Fibroblast of mammary gland (primary cell): ENCODE measurements around the gene FTO.
A peak's percentile ranks its signal among the peaks of the same experiment; 100 is the strongest.

Experiments
- DNase-seq: peaks from one replicate; pipeline ENCODE4 v3.0.0-alpha.2; 2010; ENCODE audit warnings: low read depth
- H3K4me3 ChIP-seq: 2 replicates; pipeline ENCODE4 v1.5.1; 2011; ENCODE audit warnings: low read depth, mild to moderate bottlenecking, low read length, moderate library complexity; ENCODE audit not compliant: control insufficient read depth
- TF ChIP-seq, protein P1 (sequence below): conservative IDR thresholded peaks from 2 replicates; pipeline ENCODE4 v1.5.1; 2011; ENCODE audit warnings: low read depth, low read length, inconsistent platforms; ENCODE audit not compliant: control insufficient read depth, insufficient read depth

The FTO gene

DNA sequence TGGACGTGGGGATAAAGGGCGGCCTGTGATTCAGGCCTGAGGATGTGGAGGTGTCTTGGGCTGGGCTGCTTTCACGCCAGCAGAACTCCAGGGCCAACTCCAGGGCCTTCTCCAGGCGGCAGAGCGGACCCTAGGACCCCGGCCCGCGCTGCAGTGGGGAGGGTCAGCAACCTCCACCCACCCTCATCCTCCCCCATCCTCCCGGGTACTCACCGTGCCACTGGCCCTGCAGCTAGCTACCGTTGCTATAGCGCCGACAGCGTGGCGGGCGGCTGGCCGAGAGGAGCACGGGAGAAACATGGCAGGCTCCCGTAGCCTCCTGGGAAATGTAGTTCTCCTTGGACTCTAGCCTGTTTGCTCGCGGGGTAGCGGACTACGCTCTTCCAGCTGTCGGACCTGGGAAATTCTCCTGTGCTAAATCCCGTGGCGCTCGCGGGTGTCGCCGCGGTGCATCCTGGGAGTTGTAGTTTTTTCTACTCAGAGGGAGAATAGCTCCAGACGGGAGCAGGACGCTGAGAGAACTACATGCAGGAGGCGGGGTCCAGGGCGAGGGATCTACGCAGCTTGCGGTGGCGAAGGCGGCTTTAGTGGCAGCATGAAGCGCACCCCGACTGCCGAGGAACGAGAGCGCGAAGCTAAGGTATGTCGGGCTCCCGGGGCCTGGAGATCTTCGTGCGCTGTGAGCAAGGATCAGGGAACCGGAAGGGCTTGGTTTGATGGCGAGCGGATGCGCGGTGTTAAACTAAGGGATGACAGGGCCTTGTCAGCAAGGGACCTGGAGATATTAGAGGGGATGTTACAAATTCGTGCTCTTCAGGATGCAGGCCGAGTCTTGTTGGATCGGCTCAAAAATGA, at the start of gene FTO, which contains the start of gene RPGRIP1L:
TSS of gene FTO (plus strand) at position 567 of the 855 bp plus-strand sequence.
TSS of gene RPGRIP1L (minus strand) at position 270 of the 855 bp plus-strand sequence. CDS start 3,136 bp downstream, outside the sequence.
- TF ChIP-seq, protein P1, sequence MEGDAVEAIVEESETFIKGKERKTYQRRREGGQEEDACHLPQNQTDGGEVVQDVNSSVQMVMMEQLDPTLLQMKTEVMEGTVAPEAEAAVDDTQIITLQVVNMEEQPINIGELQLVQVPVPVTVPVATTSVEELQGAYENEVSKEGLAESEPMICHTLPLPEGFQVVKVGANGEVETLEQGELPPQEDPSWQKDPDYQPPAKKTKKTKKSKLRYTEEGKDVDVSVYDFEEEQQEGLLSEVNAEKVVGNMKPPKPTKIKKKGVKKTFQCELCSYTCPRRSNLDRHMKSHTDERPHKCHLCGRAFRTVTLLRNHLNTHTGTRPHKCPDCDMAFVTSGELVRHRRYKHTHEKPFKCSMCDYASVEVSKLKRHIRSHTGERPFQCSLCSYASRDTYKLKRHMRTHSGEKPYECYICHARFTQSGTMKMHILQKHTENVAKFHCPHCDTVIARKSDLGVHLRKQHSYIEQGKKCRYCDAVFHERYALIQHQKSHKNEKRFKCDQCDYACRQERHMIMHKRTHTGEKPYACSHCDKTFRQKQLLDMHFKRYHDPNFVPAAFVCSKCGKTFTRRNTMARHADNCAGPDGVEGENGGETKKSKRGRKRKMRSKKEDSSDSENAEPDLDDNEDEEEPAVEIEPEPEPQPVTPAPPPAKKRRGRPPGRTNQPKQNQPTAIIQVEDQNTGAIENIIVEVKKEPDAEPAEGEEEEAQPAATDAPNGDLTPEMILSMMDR = no peak
- H3K4me3 ChIP-seq = peak within 1 kb of the TSS; percentile 66
- DNase-seq = peak; percentile 99

- no peak overlapping the region for H3K4me3 ChIP-seq
- TF ChIP-seq, protein P1 = no peak
- no peak for DNase-seq
Measured at GRCh38 chr16:53654946-53655345, 49.0 kb upstream of the FTO start.

DNA sequence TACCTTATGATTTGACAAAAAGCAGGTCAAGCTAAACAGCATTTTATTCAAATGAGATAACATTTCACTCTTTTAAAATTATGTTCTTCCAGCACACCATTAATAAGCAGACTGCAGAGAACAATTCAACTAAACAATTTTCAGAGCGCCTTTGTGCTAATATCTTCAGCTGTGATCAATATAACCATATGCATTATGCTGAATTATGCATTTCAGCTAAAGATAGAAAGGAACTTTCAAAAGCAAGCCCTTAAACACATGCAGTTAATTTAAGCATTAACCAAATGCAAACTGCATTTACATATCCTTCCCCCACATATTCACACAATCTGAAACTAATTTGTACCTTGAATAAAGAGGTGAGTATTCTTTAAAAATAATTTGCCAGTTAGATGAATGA, 41.9 kb upstream of the FTO start:
- no peak for DNase-seq
- TF ChIP-seq, protein P1 = no peak

DNA sequence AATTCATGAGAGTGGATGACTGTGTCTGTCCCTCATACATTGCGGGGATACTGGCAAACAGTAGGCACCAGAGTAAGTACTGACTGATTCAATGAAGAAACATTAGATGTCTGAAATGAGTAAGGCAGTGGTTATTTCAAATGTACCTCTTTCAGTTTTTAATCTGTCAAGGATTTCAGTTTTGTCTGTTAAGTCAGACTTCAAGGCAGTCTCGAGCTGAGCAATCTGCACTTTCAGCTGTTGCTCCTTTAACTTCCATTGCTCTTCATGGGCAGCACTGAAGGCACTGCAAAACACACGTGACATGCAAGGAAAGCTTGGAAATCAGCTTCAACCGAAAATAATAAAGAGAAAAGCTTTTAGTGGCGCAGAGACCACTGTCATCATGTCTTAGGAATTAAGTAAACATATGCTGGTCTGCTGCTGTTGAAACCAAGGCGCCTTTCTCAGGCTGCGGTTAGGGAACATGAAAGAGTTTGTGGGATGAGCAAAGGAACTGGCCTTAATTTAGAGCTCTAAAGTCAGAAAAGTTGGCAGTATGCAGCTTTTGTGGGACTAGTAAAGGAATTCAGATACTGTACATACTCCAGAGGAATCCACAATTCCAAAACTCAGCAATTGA, 39.1 kb upstream of the FTO start:
- peak; percentile 92 for DNase-seq
- H3K4me3 ChIP-seq = no peak overlapping the region

More for the DNA sequence above, 41.9 kb upstream of the FTO start:
- H3K4me3 ChIP-seq = no peak overlapping the region

DNA sequence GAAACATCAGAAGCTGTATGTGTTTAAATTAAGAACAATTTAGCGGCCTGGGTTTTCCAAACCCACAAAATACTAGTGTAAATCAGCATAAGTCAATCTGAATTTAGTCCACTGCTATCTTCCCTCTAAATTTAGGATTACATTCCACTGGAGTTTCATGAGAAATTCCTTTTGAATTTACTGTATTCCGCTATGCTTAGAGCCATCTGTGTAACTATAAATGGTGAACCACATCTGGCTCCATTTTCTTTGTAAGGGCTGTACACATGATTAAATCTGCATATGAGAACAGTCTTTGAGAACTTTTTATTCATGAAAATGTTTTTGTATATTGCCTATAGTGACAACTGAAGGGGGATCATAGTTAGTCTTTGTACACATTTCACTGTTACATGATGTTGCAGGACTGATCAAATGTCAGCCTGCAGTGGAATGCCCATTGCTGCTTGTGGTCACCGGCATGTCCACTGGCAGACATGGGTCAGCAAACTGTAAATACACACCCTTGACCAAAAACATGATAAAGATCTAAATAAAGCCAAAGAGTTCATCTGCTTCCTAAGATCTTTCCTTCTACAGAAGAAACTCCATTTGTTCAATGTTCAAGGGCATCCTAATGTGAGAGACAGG, 37.1 kb upstream of the FTO start:
- no peak overlapping the region for H3K4me3 ChIP-seq
- TF ChIP-seq, protein P1 = no peak
- DNase-seq = no peak

More for the DNA sequence above, 39.1 kb upstream of the FTO start:
- TF ChIP-seq, protein P1 = no peak

DNA sequence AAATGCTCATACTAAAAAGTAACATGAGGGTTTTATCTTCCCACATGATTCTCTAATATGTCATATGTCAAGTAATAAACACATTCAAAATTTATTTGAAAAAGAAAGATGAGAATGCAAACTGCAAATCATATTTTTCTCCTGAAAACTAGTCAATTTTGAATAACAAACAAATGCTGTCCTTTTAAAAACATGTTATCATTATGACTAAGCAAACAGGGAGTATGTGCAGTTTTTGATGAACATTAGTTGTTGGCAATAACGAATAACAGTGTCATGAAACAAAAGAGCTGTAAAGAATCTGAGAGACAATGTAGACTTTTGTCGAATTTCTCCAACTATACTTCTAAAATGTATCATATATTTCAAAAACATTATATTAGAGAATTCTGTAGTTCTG, 35.1 kb upstream of the FTO start:
- TF ChIP-seq, protein P1 = no peak
- H3K4me3 ChIP-seq = no peak overlapping the region
- DNase-seq = peak; percentile 6
